B cell (primary cell): ENCODE data around the gene EVI2B. TPM values are rescaled to one million over a fixed set of nuclear protein-coding genes. Genes with fewer than 3 reads are reported as not detected.

ENCODE experiments used
- ATAC-seq: fragments of 200-7000 bp; cut with Tn5 transposase; one replicate; pipeline ENCODE4 v1.10.0; 2021; ENCODE audit warnings: low read depth, mild to moderate bottlenecking, moderate number of reproducible peaks, moderate library complexity
- CTCF ChIA-PET: fragments of 350-600 bp; sonication (Branson Sonifier 250); formaldehyde crosslinking; loops from one replicate; lab custom pipeline; 2021; ENCODE audit warnings: antibody characterized with exemption, inconsistent platforms; lab: Charles Lee
- POLR2A ChIA-PET: fragments of 350-600 bp; sonication (Branson Sonifier 250); formaldehyde crosslinking; loops from one replicate; lab custom pipeline; 2021; ENCODE audit warnings: antibody characterized with exemption; lab: Charles Lee
- DNase-seq: peaks from one replicate; pipeline ENCODE4 v3.0.0; 2013
- H2AFZ ChIP-seq: 2 replicates; pipeline ENCODE4 v1.6.1; 2012; ENCODE audit warnings: mild to moderate bottlenecking, low read depth, low read length; ENCODE audit not compliant: insufficient read depth, poor library complexity, severe bottlenecking
- H3K27ac ChIP-seq, 2 donors: 1 replicate in 1 of 2; 2 replicates in 1 of 2; pipeline ENCODE4 v1.5.1; 2012 to 2013; ENCODE audit warnings: low read length in 2 of 2, mild to moderate bottlenecking in 2 of 2, moderate library complexity in 1 of 2
- H3K27me3 ChIP-seq, 4 experiments: fragments of 200-600 bp in 1 of 4; sonication (generic) in 1 of 4; replicated peaks in 1 of 4; 1 replicate in 2 of 4; 2 replicates in 2 of 4; pipeline versions ENCODE4 v1.6.1 to v1.7.0; 2013 to 2016; ENCODE audit warnings: low read length in 3 of 4, mild to moderate bottlenecking in 2 of 4, mixed read lengths in 1 of 4, moderate library complexity in 1 of 4; ENCODE audit not compliant: insufficient read depth in 4 of 4, control insufficient read depth in 3 of 4; ENCODE audit errors: control extremely low read depth in 1 of 4
- H3K36me3 ChIP-seq, 2 experiments: replicated peaks in 1 of 2; 1 replicate in 1 of 2; 2 replicates in 1 of 2; pipeline versions ENCODE4 v1.6.1 to v1.7.1; 2013; ENCODE audit warnings: low read length in 1 of 2; ENCODE audit not compliant: insufficient read depth in 2 of 2, control insufficient read depth in 1 of 2; ENCODE audit errors: control extremely low read depth in 1 of 2, extremely low read depth in 1 of 2
- H3K4me1 ChIP-seq, 2 donors: fragments of 200-600 bp in 1 of 2; sonication (generic) in 1 of 2; 1 replicate in 1 of 2; 2 replicates in 1 of 2; pipeline versions ENCODE4 v1.5.1 to v1.6.1; 2013 to 2017; ENCODE audit warnings: low read length in 2 of 2; ENCODE audit not compliant: control insufficient read depth in 2 of 2, insufficient read depth in 2 of 2
- H3K4me2 ChIP-seq: replicated peaks from 2 replicates; pipeline ENCODE3; 2012; ENCODE audit warnings: mild to moderate bottlenecking, low read depth, low read length; ENCODE audit not compliant: poor library complexity, severe bottlenecking
- H3K4me3 ChIP-seq, 5 experiments: fragments of 200-600 bp in 1 of 5; sonication (generic) in 1 of 5; 1 replicate in 3 of 5; 2 replicates in 2 of 5; pipeline versions ENCODE4 v1.5.1 to v1.7.0; 2011 to 2016; ENCODE audit warnings: low read length in 4 of 5, mild to moderate bottlenecking in 4 of 5, low read depth in 2 of 5, control low read depth in 1 of 5, moderate library complexity in 1 of 5; ENCODE audit not compliant: insufficient read depth in 1 of 5; ENCODE audit errors: control extremely low read depth in 1 of 5, extremely low read depth in 1 of 5
- H3K79me2 ChIP-seq: fragments of 200-600 bp; sonication (generic); one replicate; pipeline ENCODE4 v1.6.0; 2016; ENCODE audit warnings: low read length; ENCODE audit not compliant: control insufficient read depth, insufficient read depth
- H3K9ac ChIP-seq: fragments of 200-600 bp; sonication (generic); 2 replicates; pipeline ENCODE4 v1.6.1; 2017; ENCODE audit warnings: mild to moderate bottlenecking, low read length, moderate library complexity
- H3K9me3 ChIP-seq, 3 donors: one replicate each; pipeline versions ENCODE4 v1.6.1 to v1.7.1; 2013; ENCODE audit warnings: low read length in 2 of 3; ENCODE audit not compliant: control insufficient read depth in 2 of 3, insufficient read depth in 1 of 3; ENCODE audit errors: control extremely low read depth in 1 of 3
- H4K20me1 ChIP-seq: 2 replicates; pipeline ENCODE4 v1.6.0; 2012; ENCODE audit warnings: mild to moderate bottlenecking, low read length; ENCODE audit not compliant: insufficient read depth, control insufficient read depth, poor library complexity, severe bottlenecking
- H3K27ac Mint-ChIP-seq: one replicate; pipeline ENCODE4 v1.8.0; 2021; ENCODE audit warnings: mixed read lengths
- H3K27me3 Mint-ChIP-seq: one replicate; pipeline ENCODE4 v1.8.0; 2021; ENCODE audit warnings: mixed read lengths
- H3K4me1 Mint-ChIP-seq: one replicate; pipeline ENCODE4 v1.8.0; 2021; ENCODE audit warnings: mixed read lengths
- H3K4me3 Mint-ChIP-seq: one replicate; pipeline ENCODE4 v1.8.0; 2021; ENCODE audit warnings: mixed read lengths
- H3K9me3 Mint-ChIP-seq: one replicate; pipeline ENCODE4 v1.8.0; 2022; ENCODE audit warnings: mixed read lengths; ENCODE audit not compliant: insufficient read depth
- CTCF ChIP-seq: fragments of 200-600 bp; IDR thresholded peaks from one replicate; pipeline ENCODE4 v1.8.0; 2022; ENCODE audit warnings: antibody characterized with exemption, mild to moderate bottlenecking
- EZH2 ChIP-seq: IDR thresholded peaks from 2 replicates; pipeline ENCODE4 v1.6.1; 2012; ENCODE audit warnings: borderline replicate concordance, low read depth, mild to moderate bottlenecking, moderate library complexity, low read length; ENCODE audit not compliant: insufficient read depth, poor library complexity, severe bottlenecking
- WGBS: methylation state at CpG from one replicate; pipeline ENCODE4 v1.1.5; 2013; ENCODE audit warnings: missing lambda C conversion rate; ENCODE audit not compliant: insufficient coverage; 5-methylcytosine and 5-hydroxymethylcytosine counted together
- intact Hi-C: fragments of 100-400 bp; cut with micrococcal nuclease; formaldehyde crosslinking; loops from one replicate; pipeline ENCODE4 v1.10.0; 2022
- polyA plus RNA-seq: library from polyadenylated mRNA; depleted of rRNA; stranded (reverse); fragments of >200 nt; gene quantifications from 2 replicates; pipeline ENCODE4 v1.2.3, GENCODE V29; 2012
- total RNA-seq, 2 donors: library from RNA; stranded (reverse); fragments of 120-200 nt in 1 of 2; gene quantifications; 1 replicate in 1 of 2; 2 replicates in 1 of 2; pipeline versions ENCODE4 v1.2.3 to v1.2.4, GENCODE V29; 2013 to 2022

EVI2B gene
- total and polyA plus RNA-seq, 2 donors (not counting 1 experiment from before 2014, with no cell fraction given), result 132 to 135 TPM

DNA sequence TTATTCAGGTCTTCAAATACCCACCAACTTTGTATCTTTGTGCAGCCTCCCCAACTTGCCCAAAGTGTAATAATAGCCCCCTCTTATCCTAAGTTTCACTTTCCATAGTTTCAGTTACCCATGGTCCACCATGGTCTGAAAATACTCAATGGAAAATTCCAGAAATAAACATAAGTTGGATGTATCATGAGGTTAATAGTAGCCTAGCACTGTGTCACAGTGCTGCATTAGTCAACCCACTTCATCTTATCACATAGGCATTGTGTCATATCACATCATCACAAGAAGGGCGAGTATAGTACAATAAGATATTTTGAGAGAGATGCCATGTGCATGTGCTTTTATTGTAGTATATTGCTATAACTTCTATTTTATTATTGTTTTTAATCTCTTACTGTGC is 38.7 kb downstream of the EVI2B start:
- H3K27ac ChIP-seq, result no peak overlapping the region
- no CpG with 5 or more reads among the region's 1 CpG for WGBS
- no peak for ATAC-seq
- H3K4me1 Mint-ChIP-seq, result no peaks in the 10 kb centered on the region
- POLR2A ChIA-PET, result no interaction called here
- DNase-seq, result no peak
- intact Hi-C loops, result no loop called here
- no peaks in the 10 kb centered on the region for H3K9me3 Mint-ChIP-seq
- H3K27ac Mint-ChIP-seq, result no peak overlapping the region
- H3K4me2 ChIP-seq, result no peak overlapping the region
- no peaks in the 10 kb centered on the region for H3K79me2 ChIP-seq
- no peaks in the 10 kb centered on the region for H4K20me1 ChIP-seq
- no peak overlapping the region for H2AFZ ChIP-seq
- no peak for TF ChIP-seq CTCF
- no peak for TF ChIP-seq EZH2
- H3K9me3 ChIP-seq, result no peaks in the 10 kb centered on the region
- no peak overlapping the region for H3K4me3 Mint-ChIP-seq
- H3K27me3 ChIP-seq, result no peaks in the 10 kb centered on the region
- H3K4me1 ChIP-seq, result no peaks in the 10 kb centered on the region
- CTCF ChIA-PET, result interaction anchor here (1.2 kb wide), 1 partner anchor 11 kb away, joined by 3 read pairs; no protein-coding TSS in a partner anchor
- no peak overlapping the region for H3K9ac ChIP-seq
- no peaks in the 10 kb centered on the region for H3K36me3 ChIP-seq
- no peaks in the 10 kb centered on the region for H3K27me3 Mint-ChIP-seq
- no peak overlapping the region for H3K4me3 ChIP-seq

DNA sequence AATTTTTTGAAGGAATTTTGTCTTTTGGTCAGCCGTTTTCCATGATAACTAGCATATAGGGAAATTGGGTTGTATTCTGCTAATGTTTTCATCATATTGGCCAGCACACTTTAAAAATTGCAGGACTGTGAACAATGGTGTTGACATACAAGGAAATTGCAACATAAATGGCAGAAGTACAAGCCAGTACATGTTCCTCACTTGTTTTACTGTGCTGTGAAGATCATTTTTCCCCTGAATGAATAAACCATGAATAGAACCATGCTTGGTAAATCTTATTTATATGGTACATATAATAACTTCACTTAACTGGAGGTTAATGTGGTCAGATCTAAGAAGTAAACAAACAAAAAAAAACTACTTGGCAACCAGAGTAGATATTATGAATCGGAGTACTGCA is 39.6 kb downstream of the EVI2B start:
- ATAC-seq (no peak), DNase-seq (no peak)
- no peak for TF ChIP-seq CTCF
- no peak for TF ChIP-seq EZH2
- 100% methylated on average over 1 of the region's 2 CpGs for WGBS
- Histone ChIP-seq H3K4me2 (no peak overlapping the region), H4K20me1 (no peaks in the 10 kb centered on the region), H3K27ac (no peak overlapping the region), H3K4me1 (no peaks in the 10 kb centered on the region), H3K4me3 (no peak overlapping the region), H3K79me2 (no peaks in the 10 kb centered on the region), H3K36me3 (peaks cover 1 to 4% of the 10 kb centered on the region in 2 experiments), H3K27me3 (no peaks in the 10 kb centered on the region), H3K9ac (no peak overlapping the region), H3K9me3 (no peaks in the 10 kb centered on the region), H2AFZ (no peak overlapping the region)
- ChIA-PET CTCF (no interaction called here), POLR2A (no interaction called here)
- intact Hi-C loops, result no loop called here
- Mint-ChIP-seq H3K27me3 (no peaks in the 10 kb centered on the region), H3K4me1 (no peaks in the 10 kb centered on the region), H3K4me3 (no peak overlapping the region), H3K9me3 (no peaks in the 10 kb centered on the region), H3K27ac (no peak overlapping the region)
